Hematopoietic multipotent progenitor cell treated with erythropoietin and hydrocortisone succinate and interleukin-3 and kit ligand, for 8 days (in vitro differentiated cells): ENCODE data around the gene GSE1.

Experiments
- DNase-seq: peaks from one replicate; pipeline ENCODE4 v3.0.0-alpha.2; 2015

The GSE1 gene

DNA sequence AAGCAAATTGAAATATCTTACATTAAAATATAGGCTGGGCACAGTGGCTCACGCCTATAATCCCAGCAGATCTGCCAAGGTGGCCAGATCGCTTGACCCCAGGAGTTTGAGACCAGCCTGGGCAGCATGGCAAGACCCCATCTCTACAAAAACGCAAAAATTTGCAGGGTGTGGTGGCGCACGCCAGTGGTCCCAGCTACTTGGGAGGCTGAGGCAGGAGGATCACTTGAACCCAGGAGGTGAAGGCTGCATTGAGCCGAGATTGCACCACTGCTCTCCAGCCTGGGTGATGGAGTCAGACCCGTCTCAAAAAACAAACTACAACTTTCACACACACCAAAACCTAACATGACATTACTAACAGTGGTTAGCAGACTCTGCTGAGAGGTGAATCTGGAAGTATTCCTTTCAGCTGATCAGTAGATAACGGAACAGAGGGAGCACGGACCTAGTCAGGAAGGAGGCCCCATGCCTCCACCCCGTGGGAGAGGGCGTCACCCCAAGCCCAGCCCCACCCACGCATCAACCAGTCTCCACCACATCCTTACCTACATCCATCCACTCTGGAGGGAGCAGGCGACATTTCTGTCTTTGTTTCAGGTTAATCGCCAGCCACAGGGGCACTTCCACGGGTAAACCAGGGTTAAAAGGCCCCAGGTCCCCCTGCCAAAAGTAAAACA, 73.9 kb downstream of the GSE1 start:
- peak; percentile 24 for DNase-seq

DNA sequence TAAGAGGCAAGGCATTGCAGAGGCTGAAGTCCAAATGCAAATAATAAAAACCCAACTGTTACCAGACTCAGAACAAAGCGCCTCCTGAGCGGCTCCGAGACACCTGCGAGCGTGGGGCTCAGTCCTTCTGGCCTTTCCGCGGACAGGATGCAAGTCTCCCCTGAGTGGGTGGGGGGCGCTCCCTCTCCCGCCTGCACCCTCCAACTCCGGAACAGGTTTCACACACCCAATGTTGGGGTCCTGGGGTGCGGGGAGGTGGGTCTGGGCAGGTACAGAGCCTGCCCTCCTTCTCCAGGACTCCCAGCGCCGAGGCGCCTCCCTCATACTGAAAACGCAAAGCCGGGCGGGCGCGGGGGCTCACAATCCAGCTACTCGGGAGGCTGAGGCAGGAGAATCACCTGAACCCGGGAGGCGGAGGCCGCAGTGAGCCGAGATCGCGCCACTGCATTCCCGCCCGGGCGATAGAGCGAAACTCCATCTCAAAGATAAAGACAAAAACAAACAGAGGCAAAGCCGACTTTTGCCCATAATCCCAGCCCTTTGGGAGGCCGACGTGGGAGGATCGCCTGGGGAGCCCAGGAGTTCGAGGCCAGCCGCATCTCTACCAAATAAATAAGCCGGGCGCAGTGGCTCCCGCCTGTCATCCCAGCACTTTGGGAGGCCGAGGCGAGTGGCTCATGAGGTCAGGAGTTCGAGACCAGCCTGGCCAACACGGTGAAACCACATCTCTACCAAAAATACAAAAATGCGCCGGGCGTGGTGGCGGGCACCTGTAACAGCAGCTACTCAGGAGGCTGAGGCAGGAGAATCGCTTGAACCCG, 74.7 kb downstream of the GSE1 start:
- DNase-seq = no peak

DNA sequence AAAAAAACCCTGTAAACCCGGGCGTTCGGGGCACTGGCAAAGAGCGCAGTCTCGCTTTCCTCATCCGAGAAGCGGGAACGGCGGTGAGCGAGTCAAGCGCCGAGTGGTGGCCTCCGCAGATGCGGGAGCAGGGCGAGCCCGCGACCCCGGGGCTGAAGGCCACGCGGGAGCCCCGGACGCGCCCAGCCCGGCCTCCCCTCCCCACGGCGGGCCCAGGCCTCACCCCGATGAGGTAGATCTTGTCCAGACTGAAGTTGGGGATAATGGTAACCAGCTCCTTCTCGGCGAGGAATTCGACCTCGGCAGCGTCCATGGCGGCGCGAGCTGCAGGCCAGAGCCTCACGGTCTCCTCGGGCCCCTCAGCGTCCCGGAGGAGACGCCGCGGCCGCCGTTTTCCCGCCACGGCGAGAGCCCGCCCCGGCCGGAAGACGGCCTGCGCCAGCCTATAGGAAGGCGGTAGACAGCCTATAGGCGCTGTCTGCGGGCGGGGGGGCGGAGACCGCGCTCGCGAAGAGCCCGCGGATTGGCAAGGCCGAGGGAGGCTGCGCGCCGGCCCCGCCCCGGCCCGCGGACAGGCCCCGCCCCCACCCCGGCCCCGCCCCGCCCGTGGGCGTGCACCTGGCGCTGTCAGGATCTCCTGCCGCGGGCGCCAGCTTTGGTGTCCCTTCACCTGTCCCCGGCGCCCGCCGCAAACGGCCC, 75.6 kb downstream of the GSE1 start, which contains the start of gene GINS2:
Gene GINS2 (minus strand): TSS at position 369 of the 699 bp plus-strand sequence. CDS start 56 bp downstream, at position 313.
- peak; percentile 90 for DNase-seq

DNA sequence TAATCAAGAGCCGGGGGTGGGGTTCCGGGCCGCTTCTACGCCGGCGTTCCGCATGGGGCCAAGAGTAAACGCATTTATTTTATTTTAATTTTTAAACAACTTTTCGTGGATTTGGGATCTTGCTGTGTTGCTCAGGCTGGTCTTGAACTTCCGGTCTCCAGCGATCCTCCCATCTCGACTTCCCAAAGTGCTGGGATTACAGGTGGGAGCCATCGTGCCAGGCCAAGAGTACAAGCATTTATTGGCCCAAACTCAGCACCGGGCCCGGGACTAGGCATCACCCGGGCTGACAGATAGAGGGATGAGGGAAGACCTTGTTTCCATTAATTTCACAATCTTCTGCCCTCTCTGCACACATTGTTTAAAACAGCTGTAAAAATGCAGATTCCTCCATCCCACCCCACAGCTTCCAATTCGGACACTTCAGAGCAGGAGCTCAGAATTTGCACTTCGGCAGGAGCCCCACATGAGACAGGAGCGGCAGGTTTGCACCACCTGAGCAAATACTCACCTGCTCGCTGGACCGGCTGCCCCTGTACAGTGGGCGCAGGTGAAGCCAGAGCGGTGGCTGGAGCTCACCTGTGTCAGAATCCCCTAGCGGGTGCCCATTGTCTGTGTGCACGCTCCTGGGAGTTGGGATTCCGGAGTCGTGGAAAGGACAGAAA, 76.3 kb downstream of the GSE1 start:
- no peak for DNase-seq

DNA sequence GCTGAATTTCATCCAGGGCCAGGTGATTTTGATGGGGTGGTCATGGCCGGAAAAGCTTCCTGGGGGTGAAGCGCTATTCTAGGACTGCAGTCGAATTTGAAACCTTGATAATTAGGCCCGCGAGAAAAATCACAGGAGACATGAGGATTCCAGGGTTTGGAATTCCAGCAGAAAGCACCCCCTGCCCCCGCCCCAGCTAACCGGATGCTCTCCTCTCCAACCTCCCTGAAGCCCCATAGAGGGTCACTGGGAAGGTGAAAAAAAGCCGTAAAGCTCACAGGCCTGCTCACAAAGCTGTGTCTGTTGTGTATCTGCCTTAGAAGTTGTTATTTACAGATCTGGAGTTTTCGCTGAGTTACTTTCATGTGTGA, 76.8 kb downstream of the GSE1 start:
- DNase-seq = no peak

DNA sequence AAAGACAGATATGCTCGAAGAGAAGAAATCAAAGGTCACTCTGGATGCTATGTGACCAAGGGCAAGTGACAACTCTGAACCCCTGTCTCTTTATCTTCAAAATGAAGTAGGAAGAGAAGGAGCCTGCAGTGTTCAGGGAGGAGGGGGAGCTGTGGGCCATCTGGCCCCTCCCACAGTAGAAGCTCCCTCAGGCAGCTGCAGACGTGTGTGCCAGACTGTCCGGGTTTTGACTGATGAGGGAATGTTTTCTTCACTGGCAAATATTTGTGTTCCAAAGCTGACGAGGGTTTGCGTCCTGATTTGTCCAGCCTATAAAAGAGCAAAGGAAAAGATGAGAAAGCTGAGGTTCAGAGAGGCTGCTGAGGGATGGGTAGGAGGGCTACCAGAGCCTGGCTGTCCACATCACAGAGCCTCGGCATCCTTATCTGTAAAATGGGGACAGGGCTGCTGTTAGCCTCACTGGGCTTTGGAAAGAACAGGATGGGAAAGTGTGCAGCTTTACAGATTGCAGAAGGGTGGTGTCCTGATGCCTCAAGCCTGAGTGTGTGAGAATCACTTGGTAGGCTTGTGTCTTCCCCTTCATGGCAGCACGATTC, 77.4 kb downstream of the GSE1 start:
- no peak for DNase-seq

DNA sequence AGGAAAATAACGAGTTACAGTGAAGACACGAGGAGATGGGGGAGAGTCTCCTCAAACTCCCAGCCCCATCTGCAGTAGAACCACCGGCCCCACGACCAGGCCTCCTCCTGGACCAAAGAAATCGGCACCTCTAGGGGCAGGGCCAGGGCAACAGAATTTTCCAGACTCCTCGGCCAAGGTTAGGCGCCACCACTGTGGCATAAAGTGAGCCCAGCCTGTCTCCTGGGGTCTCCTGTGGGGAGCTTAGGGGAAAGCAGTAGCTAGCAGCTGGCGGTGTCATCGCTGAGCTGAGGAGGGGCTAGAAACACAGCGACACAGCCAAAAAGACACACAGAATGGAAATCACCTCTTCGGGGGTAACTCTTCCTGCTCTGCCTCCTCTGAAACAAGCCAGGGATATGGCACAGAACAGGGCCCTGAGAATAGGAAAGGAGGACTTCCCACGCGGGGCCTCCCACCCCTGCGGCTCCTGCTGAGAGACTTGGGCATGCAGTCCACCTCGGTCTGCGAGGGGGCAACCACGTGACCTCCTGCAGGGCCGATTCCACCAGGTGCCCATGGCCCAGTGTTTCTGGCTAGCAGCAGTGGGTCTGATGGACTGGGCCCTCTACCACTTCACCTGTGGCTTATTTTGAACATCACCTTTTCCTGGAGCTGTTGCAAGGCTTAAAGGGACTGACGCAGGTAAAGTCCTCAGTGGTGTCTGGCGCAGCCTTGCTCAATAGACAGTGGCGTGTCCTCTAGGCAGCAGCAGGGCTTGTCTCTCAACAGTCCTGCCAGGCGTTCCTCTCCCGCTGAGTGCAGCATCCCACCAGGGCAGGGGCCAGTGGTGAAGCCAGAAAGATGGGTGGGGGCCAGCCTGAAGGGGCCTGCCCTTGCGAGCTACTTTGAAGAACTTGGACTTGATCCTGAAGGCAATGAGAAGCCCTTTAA, 82.3 kb downstream of the GSE1 start:
- DNase-seq = no peak

DNA sequence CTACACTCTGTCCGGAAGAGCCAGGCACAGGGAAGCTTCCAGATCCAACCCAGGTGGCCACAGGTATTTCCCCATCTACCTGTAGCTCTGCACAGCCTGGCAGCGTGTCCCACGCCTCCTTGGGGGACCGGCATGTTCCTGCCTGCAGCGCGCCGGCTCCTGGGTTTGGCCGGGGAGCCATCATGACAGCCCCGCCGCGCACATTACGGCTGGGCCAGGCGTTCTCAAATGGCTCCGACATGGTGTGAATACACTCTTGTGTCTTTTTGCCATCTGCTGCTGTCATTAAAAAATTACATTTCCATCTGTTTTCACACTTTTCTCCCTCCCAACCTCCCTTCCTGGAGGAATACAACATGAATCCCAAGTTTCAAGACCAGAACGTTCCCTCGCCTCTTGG, 83.7 kb downstream of the GSE1 start:
- no peak for DNase-seq

DNA sequence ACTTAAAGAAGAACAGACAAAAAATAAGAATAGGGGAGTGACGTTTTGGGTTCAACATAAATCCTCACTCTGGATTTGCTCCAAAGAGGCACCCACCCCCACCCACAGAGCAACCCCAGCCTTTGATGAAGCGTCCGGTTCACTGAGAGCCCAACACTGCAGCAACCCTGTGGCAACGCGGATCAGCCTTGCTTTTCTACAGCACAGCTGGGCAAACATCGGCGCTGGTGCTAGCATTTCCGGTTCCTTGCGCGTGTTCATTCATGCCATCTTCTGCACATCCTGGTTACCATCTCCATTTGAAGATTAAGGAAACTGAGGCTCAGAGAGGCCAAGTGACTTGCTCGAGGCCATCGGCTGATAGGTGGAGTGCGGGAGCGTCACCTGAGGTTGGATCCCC, 84.3 kb downstream of the GSE1 start:
- DNase-seq = no peak

DNA sequence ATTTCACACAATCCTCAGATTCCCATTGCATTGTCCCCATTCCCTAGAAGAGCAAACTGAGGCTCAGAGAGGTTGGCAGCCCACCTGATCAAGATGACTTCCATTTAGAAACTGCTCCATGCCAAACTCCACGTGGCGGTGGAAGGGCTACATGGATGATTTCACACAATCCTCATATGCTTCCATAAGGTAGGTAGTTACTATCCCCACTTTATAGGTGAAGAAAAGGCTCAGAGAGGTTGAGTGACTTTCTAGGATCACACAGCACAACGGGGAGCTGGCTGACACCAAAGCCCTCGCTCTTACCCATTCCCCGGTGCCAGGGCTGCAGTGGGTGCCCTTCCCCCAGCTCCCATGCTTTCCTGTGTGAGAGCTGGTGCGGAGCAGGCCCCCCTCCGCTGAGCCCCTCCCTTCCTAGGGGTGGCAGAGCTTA, 85.4 kb downstream of the GSE1 start:
- no peak for DNase-seq

DNA sequence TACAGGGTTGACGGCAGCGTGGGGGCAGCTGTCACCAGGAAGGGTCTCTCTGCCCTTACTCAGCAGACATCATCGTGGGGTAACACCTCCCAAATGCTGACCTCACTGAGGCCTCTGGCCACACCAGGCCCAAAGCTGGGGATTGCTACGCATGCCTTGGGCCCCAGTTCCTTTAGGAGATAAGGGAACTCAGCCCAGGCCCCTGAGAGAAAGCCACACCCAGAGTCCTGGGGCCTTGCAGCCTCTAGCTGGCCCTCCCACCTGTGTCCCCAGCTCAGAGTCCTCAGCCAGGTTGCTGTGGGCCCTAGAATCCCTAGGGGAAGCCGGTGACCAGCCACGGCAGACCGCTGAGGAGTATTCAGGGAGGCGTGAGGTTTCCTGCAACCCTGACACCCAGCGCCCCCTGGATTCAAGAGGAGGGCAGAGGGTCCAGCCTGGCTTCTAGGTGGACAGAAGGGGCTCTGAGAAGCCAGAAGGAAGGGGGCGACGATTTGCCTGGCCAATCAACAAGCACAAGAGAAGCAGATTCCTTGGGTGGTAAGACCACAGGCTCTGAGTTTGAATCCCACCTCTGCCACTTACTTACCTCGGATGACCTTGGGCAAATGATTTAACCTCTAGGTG, 85.9 kb downstream of the GSE1 start:
- DNase-seq = no peak

DNA sequence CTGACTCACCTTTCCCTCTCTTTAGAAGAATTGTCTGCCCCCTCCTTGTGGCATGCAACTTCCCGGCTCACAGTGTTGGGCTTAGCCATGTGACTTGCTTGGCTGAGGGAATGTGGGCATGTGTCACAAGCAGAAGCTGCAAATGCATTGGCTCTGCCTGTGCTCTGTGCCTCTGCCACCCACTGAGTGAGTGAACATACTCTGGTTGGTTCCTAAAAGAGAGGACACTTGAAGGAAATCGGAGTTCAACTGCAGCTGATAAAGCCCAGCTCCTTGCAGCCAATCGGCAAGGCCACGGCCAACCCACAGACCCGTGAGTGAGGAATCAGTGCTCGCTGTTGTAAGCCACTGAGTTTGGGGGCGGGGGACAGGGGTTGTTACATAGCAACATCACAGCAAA, 86.5 kb downstream of the GSE1 start:
- no peak for DNase-seq

DNA sequence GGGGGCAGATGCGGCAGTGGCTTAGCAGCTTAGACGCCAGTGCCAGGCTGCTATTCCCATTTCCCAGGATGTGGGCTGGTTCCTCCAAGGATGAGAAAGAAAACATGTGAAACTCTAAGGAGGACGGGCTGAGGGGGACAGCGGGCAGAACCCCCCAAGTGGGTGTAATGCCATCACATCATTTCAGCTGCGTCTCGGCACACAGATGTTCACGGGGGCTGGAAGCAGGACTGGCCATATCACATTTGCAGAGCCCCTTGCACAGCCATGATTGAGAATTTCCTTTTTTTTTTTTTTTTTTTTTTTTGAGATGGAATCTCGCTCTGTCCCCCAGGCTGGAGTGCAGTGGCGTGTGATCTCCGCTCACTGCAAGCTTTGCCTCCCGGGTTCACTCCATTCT, 90.9 kb downstream of the GSE1 start:
- DNase-seq = no peak

DNA sequence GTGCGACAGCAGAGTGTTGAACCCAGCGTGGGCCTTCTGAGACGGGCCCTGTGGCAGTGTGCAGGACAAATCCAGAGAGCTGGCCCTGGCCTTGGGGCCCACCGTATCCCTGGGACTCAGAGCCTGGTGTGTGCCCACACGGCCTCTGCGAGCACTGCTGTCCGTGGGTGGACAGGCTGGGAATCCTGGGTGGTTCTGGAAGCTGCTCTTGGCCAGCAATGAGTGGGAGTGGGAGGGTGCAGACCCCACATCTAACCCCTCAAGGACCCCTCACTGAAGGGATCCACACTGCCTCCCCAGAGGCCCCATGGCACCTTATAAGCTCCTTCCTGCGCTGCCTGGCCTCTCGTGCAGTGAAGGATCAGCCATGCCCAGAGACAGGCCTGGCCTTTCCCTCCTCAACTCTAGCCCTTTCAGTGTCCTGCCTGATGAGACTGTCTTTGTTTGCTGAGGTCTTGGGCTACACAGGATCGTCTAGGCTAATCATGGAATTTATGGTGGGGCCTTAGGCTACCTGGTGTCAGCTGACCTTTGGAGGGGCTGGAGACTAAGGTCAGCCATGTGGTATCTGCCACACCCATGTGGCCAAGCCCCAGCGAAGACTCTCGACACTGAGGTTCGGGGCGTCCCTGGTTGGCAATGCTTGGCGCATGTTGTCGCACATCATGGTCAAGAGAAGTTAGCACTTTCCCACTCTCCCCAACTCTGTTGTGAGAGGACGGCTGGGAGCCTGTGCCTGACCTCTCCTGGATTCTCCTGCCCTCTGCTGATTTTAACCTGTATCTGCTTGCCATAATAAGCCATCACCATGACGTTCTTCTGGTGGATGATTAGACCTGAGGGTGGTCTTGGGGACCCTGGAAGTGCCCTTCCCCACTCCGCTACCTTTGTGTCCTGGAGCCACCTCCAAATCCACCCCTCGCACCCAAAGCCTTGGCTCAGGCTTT, 92.1 kb downstream of the GSE1 start:
- no peak for DNase-seq

DNA sequence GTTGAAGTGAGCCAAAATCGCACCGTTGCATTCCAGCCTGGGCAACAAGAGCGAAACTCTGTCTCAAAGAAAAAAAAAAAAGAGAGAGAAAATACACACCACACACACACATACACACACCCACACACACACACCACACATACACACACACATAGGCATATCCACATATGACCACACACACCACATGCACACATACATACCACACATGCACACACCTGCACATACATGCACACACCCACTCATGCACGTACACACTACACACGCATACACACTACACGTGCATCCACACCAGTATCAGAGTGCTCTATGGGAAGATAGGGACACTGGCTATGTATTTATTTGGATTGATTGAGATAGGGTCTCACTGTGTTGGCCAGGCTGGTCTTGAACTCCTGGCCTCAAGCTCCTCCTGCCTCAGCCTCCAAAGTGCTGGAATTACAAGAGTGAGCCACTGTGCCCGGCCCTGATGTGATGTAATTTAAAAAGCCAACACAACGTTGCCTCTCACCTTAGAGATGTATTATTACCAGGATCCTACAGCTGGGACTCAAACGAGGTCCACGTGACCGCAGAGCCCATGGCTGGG, 93.4 kb downstream of the GSE1 start:
- DNase-seq = no peak

DNA sequence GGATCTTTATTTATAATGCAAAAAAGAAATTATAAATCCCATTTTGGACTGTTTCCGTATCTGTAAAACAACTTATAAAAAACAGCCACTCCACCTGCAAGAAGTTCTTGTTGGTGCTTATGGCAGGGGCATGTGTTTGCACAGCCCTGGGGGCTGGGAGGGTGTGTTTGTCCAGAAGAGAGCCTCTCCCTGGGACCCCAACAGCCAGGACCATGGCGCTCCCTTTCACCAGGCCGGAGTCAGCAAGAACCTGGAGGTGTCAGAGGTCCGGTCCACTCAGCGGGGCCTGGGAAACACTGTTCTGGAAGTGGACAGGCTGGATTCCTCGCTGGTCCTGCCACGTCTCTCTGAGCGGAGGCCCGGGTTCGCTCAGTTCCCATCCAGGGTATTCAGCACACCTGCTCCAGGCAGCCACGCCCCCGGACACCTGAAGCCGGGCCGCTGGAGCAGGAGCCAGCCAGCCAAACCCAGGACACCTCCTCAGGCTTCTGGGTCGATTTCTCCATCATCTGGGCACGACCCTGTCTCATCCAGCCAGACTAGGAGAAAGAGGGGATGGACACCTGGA, 94.5 kb downstream of the GSE1 start:
- no peak for DNase-seq

DNA sequence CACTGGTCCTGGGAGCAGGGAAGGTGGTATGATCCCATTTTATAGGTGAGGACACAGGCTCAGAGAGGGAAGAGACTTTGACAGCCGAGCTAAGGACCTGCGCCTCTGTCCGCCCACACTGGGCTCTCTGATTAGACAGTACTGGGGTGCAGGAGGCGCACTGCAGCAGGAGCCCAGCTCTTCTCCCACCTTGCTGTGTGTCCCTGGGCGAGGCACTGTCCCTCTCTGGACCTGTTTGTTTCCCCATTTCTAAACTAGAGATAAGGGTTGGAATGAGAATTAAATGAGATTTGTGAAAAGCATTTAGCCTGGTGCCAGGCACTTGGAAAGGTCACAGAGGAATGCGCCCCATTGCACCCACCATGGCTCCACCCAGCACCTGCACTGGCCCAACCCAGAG, 95.2 kb downstream of the GSE1 start:
- no peak for DNase-seq

DNA sequence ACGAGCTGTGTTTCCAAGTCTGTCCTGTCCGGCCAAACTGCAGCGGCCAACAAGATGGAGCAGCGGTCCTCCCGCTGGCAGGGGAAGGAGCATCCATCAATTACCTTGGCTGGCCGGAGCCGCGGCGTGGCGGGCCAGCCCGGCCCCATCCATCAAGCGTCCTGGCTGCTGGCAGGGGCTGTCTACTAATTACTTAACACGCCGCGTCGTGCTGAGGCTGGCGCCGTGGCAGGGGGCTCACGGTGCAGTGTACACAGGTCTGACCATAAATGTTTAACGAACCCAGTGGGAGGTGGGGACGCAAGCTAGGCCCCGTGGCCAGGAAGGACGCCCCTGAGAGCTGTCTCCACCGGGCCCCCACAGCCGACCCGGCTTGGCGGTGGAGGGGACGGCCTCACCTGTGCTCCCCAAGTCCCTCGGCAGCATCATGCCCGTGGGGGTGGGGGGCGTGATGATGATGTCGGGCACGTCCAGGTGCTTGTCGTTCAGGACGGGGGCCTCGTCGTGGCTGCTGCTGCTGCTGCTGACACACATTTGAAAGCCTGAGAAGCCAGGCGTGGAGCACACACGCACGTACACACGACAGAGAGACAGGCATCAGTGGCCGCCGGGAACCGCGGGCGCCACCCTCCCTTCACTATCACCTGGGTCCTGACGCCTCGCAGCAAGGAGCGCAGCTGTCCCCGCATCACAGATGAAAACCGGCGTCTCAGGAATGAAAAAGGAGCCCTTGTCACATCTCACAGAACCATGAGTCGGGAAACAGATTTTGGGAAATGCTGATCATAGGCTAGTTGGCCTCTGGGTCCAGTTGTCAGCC, 96.9 kb downstream of the GSE1 start:
- no peak for DNase-seq
